GM19351 (cell line): ENCODE measurements around the gene FCAR.
"Not testable (repeated sequence)": the region's sequence is repeated elsewhere in the genome, so short reads cannot be mapped to it uniquely, and the experiment has no call there.

Experiments used
- ATAC-seq: cut with Tn5 transposase; IDR thresholded peaks from one replicate; pipeline ENCODE4 v1.9.1; 2021; ENCODE audit warnings: mild to moderate bottlenecking, moderate library complexity; ENCODE audit not compliant: unreplicated experiment

The FCAR gene

DNA sequence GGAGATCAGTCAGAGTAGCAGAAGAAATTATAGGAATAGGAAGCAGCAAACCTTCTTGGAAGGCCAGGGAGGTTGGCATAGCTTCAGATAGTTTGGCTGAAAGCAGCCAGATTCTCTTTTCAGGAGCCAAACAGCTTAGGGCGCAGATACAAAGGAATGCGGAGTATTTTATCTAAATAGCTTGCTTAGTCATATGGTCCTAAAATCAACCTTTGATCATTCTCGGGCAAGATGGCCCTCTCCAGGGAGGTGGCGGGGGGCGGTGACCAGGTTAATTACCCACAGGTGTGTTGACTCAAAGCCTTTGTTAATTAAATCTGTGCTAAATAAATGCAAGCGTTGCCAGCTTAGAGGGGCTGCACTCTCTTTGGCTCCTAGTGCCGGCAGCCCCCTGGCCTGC lies 19.4 kb downstream of the FCAR start:
- no peak for ATAC-seq

DNA sequence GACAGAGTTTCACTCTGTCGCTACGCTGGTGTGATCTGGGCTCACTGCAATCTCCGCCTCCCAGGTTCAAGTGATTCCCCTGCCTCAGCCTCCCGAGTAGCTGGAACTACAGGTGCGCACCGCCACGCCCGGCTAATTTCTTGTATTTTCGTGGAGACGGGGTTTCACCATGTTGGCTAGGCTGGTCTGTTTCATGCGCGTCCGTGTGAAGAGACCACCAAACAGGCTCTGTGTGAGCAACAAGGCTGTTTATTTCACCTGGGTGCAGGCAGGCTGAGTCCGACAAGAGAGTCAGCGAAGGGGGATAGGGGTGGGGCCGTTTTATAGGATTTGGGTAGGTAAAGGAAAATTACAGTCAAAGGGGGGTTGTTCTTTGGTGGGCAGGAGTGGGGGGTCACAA lies 20.1 kb downstream of the FCAR start:
- ATAC-seq, result not testable (repeated sequence)

DNA sequence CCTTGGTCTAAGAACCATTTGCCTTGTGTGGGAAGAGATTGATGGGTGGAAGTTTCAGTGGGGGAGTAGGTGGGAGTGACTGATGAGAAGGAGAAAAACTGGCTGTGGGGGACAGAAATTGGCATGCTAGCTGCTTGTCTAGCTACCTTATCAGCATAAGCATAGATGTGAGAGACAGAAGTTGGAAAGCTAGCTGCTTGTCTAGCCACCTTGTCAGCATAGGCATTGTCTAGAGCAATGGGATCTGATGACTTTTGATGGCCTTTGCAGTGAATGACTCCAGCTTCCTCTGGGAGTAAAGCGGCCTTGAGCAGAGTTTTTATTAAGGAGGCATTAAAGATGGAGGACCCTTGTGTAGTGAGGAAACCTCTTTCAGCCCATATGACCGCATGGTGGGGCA lies 22.0 kb downstream of the FCAR start:
- no peak for ATAC-seq

DNA sequence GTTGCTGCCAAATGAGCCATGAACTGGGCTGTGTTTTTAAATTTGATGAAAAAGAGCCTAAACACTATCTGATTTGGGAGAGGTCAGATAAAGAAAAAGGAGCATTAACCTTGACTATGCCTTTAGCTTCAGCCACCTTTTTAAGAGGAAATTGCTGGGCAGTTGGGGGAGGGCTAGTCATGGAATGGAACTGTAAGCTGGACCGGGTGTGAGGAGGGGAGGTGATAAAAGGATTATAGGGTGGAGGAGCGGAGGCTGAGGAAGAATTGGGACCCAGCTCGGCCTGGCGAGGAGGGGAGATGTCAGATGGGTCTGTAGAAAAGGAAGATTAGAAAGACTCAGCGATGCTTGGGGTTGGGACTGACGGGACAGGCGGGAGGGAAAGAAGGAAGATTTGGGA lies 24.6 kb downstream of the FCAR start:
- ATAC-seq, result not testable (repeated sequence)

DNA sequence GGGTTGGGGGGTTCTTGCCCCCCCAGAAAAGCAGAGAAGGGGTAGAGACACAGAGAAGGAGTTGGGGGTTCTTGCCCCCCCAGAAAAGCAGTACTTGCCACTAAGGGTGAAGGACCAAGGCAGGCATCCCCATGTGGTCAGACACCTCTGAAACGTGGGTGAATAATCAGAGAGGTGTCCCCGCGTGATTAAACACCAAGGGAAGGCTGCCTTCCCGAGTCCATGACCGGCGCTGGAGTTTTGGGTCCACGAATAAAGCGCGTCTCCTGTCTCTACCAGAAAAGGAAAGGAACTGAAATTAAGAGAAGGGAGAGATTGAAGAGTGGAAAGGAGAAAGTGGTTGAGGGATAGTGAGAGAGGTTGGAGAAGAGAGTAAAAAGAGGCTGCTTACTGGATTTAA lies 25.6 kb downstream of the FCAR start:
- not testable (repeated sequence) for ATAC-seq

DNA sequence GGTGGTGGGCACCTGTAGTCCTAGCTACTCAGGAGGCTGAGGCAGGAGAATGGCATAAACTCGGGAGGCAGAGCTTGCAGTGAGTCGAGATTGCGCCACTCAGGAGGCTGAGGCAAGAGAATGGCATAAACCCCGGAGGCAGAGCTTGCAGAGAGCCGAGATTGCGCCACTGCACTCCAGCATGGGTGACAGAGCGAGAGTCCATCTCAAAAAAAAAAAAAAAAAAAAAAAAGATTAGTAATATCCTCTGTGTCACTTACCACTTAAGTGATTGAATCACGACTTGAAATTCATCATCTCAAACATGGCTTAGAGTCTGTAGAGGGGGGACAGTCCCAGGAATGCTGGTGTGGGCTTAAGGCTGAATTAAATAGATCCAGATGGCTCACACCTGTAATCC lies 27.1 kb downstream of the FCAR start:
- ATAC-seq, result not testable (repeated sequence)

DNA sequence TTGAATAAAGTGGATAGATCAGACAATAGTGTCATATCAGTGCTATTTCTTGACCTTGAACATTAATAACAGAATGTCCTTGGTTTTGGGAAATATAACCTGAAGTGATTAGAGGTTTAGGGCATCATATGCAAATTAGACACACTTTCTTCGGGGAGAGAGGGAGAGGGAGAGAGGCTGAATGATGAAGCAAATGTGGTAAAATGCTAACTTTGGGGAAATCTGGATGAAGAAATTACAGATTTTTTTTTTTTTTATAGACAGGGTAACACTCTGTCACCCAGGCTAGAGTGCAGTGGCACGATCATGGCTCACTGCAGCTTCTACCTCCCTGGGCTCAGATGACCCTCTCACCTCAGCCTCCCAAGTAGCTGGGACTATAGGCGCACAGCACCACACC lies 28.0 kb downstream of the FCAR start:
- no peak for ATAC-seq

DNA sequence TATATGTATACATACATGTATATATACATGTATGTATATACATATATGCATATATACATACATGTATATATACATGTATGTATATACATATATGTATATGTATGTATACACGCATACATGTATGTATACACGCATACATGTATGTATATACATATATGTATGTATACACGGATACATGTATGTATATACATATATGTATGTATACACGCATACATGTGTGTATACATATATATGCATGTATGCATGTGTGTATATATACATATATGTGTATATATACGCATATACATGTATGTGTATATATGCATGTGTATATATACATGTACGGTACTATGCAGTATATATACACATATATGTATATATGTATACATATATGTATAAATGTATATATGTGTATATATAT lies 29.3 kb downstream of the FCAR start:
- ATAC-seq, result no peak

DNA sequence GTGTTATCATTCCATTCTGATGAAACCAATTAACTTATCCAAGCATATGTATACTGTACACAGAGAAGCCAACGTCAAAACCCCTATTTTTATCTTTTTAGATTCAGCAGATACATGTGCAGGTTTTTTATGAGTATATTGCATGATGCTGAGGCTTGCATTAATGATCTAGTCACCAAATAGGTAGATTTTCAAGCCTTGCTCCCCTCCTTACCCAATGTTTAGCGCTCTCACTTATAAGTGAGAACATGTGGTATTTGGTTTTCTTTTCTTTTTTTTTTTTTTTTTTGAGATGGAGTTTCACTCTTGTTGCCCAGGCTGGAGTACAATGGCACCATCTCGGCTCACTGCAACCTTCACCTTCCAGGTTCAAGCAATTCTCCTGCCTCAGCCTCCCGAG lies 30.2 kb downstream of the FCAR start:
- ATAC-seq, result not testable (repeated sequence)

DNA sequence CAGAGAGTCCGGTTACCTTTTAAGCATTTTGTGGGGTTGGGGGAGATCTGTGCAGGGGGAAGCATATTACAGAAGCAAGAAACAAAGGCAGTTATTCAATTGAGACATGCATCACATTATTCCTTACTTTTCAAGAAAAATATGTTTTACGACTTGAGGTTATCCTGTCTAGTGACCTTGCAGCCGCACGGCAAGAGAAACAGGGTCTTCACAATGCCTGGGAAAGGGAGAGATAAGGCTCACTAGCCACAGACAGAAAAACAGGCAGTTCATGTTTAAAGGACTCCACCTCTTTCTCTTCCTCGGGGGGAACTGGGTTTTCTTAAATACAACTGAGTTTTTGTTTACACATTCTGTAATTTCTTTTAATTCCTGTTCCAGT lies 31.4 kb downstream of the FCAR start:
- no peak for ATAC-seq

DNA sequence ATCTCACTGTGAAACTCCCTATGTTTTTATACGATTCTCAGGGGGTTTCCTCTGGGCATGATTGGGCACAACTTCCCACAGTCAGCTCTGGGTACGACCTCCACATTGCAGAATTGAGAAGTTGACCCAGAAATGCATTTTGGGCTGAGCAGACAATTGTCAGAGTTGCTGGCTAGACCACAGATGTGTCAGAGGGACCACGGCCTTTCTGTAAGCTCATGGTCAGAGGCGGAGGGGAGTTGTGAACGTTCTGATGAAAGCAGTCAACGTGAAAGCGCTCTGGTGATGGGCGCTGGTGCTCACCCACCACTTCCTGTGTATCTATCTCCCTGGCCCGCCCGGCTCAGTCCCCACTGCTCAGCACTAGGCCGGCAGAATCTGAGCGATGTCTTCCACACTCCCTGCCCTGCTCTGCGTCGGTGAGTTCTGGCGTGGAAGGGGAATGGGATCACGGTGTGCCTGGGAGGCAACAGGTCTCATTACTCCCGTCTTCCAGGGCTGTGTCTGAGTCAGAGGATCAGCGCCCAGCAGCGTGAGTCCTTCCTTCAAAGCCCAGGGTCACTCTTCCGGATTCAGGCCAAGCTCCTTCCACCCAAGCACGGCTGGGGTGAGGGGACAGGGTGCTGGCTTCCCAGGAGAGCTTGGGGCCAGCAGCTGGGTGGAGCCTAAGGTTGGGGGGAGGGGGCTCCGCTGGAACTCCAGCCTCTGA lies 31.9 kb downstream of the FCAR start, which contains the start of gene NCR1:
Gene NCR1, plus strand, starts transcription at position 346 of the 709 bp plus-strand sequence. Its CDS starts 40 bp downstream, at position 386.
- no peak for ATAC-seq

DNA sequence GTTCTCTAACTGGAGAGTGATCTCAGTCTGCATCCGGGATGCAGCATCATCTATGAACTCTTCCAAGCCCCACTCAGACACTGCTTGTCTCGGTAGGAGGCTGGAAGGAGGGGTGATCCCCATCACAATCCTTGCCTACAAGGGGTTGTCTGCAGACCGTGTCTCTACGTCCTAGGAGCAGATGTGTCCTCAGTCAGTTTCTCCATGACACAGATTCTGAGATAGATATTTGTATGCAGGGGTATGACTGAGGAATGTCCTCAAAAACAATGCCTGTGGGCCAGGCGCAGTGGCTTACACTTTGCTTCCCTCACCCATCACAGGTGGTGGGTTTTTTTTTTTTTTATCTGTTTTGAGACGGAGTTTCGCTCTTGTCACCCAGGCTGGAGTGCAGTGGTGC lies 32.8 kb downstream of the FCAR start:
- ATAC-seq, result no peak

DNA sequence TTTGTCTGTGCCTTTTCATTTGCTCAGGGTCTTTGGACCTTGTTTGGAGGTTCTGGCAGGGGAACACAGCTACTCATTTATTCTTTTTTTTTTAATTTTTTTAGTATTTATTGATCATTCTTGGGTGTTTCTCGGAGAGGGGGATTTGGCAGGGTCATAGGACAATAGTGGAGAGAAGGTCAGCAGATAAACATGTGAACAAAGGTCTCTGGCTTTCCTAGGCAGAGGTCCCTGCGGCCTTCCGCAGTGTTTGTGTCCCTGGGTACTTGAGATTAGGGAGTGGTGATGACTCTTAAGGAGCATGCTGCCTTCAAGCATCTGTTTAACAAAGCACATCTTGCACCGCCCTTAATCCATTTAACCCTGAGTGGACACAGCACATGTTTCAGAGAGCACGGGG lies 33.9 kb downstream of the FCAR start:
- not testable (repeated sequence) for ATAC-seq

DNA sequence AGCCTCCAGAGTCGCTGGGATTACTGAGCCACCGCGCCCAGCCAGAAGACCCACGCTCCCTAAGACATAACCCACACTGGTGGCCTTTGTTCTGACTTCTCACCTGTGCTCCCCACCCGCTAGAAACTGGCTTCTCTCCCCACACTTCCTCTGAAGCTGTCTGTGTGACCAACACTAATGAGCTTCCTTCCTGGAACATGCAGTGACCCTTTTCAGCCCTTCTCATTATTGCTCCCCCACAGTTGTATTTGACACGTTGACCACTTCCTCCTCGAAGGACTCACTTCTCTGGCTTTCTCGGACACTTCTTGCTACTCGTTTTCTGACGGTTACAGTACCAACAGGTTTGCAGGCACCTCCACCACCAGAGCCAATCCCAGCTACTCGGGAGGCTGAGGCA lies 42.8 kb downstream of the FCAR start:
- ATAC-seq, result peak; percentile 47

DNA sequence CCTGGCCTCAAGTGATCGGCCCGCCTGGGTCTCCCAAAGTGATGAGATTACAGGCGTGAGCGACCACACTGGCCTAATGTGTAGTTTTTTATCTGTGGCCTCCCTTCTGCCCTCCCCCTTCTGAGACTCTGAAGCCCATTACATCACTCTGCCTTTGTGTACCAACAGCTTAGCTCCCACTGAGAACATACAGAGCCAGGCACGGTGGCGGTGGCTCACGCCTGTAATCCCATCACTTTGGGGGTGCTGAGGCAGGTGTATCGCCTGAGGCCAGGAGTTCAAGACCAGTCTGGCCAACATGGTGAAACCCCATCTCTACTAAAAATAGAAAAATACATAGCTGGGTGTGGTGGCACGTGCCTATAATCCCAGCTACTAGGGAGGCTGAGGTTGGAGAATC lies 44.5 kb downstream of the FCAR start:
- ATAC-seq, result no peak

DNA sequence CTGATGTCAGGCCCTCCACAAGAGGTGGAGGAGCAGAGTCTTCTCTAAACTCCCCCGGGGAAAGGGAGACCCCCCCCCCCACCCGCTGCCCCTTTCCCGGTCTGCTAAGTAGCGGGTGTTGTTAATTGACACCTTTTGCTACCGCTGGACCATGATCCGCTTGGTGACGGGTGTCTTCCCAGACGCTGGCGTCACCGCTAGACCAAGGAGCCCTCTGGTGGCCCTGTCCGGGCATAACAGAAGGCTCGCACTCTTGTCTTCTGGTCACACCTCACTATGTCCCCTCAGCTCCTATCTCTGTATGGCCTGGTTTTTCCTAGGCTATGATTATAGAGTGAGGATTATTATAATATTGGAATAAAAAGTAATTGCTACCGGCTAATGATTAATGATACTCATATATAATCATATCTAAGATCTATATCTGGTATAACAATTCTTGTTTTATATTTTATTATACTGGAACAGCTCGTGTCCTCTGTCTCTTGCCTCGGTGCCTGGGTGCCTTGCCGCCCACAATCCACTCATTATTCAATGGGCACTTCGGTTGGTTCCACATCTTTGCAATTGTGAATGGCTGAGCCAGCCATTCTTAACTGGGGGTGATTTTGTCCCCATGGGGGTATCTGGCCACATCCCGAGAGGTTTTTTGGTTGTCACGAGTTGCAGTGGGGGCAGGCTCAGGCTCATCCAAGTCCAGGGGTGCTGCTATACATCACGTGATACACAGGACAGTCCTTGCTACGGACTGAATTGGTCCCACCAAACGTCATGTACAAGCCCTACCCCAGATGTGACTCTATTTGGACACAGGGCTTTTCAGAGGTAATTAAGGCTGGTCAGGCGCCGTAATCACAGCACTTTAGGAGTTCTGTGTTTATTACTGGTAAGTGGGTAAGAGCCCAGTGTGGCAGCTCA lies 45.9 kb downstream of the FCAR start:
- ATAC-seq, result not testable (repeated sequence)

DNA sequence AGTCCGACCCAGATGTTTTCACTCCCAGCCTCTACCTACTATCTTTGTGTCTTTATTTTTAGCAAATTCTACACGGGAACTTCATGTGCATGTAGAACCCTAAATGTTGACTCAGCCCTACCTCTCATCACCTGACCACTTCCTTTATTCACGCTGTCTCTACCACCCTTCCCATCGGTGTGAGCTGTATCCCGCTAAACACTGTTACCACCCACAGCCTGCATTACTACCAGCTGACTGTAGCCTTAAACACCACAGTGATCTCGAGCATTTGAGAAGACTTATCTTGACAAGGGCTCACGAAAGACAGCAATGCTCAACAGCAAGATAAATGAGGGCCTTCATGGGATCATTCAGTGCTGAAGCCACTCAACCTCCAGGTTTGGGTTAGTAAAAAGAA lies 47.0 kb downstream of the FCAR start:
- no peak for ATAC-seq

DNA sequence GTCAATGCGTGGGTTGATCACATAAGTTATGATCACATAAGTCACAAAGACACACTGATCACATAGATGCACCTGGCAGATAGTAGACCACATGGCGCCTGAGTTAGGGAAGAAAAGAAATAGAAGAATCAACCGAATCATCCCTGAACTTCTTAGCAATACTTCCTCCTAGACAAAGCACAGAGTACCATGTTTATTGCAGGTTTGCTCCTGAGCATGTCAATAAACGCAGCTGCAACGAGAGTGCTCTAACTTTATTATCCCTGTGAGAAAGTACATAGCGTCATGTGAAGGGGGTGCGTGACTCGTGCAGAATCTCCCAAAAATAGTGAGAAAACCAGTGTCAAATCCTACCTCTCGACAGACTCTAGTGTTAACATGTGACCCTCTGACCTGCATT lies 49.2 kb downstream of the FCAR start:
- no peak for ATAC-seq

DNA sequence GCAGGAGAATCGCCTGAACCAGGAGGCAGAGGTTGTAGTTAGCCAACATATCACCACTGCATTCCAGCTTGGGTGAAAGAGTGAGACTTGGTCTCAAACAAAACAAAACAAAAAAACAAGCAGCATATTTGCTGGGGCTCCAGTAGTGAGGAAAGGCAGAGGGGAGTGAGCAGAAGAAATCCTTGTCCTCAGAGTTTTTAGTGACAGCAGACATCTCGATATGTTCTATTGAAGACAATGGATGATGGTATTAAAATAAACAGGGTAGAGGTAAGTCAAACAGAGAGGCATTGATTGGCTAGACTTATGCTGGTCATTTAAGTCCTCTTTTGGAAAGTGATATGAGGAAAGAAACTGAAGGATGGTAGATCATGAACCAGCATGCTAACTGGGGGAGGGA lies 54.3 kb downstream of the FCAR start:
- no peak for ATAC-seq

DNA sequence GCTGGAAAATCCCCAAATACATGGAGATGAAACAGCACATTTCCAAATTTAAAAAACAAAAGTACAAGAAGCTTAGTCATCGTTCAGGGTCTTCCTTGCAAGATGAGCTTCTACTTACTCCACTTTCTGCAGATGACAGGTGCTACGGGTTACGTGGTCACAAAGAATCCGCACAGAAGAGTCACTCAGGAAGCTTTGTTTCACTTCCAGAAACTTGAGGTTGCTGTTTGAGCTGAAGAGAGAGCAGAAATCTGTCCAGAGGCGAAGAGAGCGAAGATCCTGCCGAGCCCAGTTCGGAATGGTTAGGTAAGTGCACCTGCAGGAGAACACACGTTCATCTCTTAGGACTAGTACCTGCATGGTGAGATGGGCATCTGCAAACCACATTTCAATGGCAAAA lies 63.9 kb downstream of the FCAR start:
- ATAC-seq, result peak; percentile 53

DNA sequence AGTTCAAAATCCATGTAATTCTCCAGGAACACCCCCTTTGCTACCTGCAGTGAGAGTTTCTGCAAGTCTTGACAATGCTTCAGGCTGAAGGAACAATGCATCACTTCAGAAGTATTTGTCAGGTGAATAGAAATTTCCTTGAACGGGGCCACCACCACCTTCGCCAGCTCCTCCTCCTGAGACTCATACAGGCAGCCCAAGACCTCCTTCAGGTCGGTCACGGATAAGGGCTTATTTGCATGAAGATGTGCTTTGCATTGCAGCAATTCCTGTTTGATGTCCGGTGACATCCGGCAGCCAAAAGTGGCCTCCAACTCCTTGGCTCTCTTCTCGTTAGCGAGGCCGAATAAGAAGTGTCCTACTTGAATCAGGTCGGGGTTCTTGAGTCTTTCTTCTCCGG lies 64.9 kb downstream of the FCAR start:
- no peak for ATAC-seq

DNA sequence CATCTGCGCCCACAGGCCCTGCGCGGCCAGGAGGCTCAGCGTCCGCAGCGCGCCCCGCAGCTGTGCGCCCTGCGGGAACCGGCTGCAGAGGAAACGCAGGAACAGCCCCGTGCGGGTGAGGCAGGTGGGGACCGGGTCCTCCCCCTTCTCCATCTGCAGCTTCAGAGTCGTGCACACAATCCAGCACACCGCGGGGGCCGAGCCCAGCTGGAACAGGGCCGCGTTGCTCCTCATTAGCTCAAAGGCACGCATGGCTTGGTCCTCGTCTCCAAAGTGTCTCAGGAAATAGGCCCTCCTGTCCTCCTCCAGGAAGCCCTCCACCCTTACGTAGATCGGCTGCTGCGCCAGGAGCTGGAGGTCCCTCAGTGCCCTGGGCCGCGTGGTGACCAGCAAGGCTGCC lies 65.5 kb downstream of the FCAR start:
- not testable (repeated sequence) for ATAC-seq
